Esophagus muscularis mucosa (tissue), 4 donors: ENCODE data around the gene IRS2. TPM values are rescaled to one million over a fixed set of nuclear protein-coding genes. Genes with fewer than 3 reads are reported as not detected.

Experiments
- DNase-seq: peaks from one replicate; pipeline ENCODE4 v3.0.0-alpha.2; 2017; ENCODE audit errors: extremely low spot score
- H3K27ac ChIP-seq, 4 donors: fragments of 200-600 bp; sonication (generic); replicated peaks in 1 of 4; 1 replicate in 3 of 4; 2 replicates in 1 of 4; pipeline ENCODE4 v1.5.1; 2016 to 2019; ENCODE audit warnings: mild to moderate bottlenecking in 1 of 4
- H3K27me3 ChIP-seq, 4 donors: fragments of 200-600 bp; sonication (generic); one replicate each; pipeline versions ENCODE4 v1.5.1 to v1.6.0; 2016 to 2019
- H3K36me3 ChIP-seq, 4 donors: fragments of 200-600 bp; sonication (generic); one replicate each; pipeline ENCODE4 v1.5.1; 2016 to 2019
- H3K4me1 ChIP-seq, 4 donors: fragments of 200-600 bp; sonication (generic); one replicate each; pipeline ENCODE4 v1.5.1; 2016 to 2019
- H3K4me3 ChIP-seq, 4 donors: fragments of 200-600 bp; sonication (generic); 1 replicate in 2 of 4; 2 replicates in 2 of 4; pipeline ENCODE4 v1.5.1; 2016 to 2019; ENCODE audit warnings: mild to moderate bottlenecking in 4 of 4, moderate library complexity in 1 of 4
- H3K9me3 ChIP-seq, 4 donors: fragments of 200-600 bp; sonication (generic); 1 replicate in 3 of 4; 2 replicates in 1 of 4; pipeline ENCODE4 v1.5.1; 2016 to 2019
- EP300 ChIP-seq: sonication (generic); formaldehyde crosslinking; IDR thresholded peaks from one replicate; pipeline ENCODE4 v1.6.1; 2017; ENCODE audit warnings: antibody characterized with exemption
- POLR2A ChIP-seq: fragments of 450-650 bp; IDR thresholded peaks from one replicate; pipeline ENCODE4 v1.6.1; 2017; ENCODE audit warnings: antibody characterized with exemption, moderate library complexity, mild to moderate bottlenecking, low read depth
- POLR2AphosphoS5 ChIP-seq, 2 donors: sonication (generic); formaldehyde crosslinking; IDR thresholded peaks; one replicate each; pipeline ENCODE4 v1.6.1; 2017; ENCODE audit warnings: antibody characterized with exemption in 2 of 2
- WGBS: methylation state at CpG from one replicate; pipeline ENCODE4 v1.1.5; 2018; 5-methylcytosine and 5-hydroxymethylcytosine counted together
- intact Hi-C: fragments of 100-400 bp; cut with DNase I; formaldehyde crosslinking; loops from one replicate; pipeline ENCODE4 v1.15.1; 2023
- total RNA-seq, 4 donors: library from RNA; depleted of rRNA; stranded (reverse); fragments of >200 nt; gene quantifications; one replicate each; pipeline versions ENCODE4 v1.1.0 to v1.2.1, GENCODE V29; 2016
- TF ChIP-seq, protein P1 (sequence below), 3 experiments: fragments of 200-600 bp in 2 of 3; fragments of 450-650 bp in 1 of 3; sonication (generic) in 2 of 3; IDR thresholded peaks; one replicate each; pipeline ENCODE4 v1.5.1; 2017 to 2019; ENCODE audit warnings: antibody characterized with exemption in 3 of 3, mild to moderate bottlenecking in 2 of 3, moderate library complexity in 1 of 3

Gene IRS2
- total RNA-seq, 4 donors from 2014 or later: 46.4 to 95.3 (median 63.7) TPM

DNA sequence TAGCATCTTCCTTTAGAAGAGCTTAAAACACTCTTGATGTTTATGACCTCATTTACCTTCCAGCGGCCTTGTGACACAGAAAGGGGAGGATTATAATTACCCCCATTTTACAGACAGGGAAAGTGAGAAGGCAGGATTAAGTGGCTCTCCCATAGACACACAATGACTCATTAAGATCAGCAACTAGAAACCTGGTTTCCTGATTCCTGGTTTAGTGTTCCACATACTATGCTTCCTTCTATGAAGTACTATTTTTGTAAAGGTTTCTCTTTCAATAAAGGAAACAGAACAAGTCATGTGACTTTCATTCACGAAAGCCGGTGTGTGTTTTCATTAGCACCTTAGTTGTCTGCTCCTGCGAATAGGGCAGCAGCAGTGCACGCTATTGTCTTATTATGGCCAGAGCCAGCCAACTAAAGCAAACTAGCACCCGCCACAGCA, 8.3 kb downstream of the IRS2 start:
- Histone ChIP-seq H3K27me3 (no peaks in the 10 kb centered on the region), H3K9me3 (no peaks in the 10 kb centered on the region), H3K4me3 (peak overlapping the region; percentile 83 to 98 (median 96)), H3K4me1 (peaks cover 16 to 94% (median 84%) of the 10 kb centered on the region in 4 donors), H3K27ac (peak overlapping the region; percentile 36 to 98 (median 76)), H3K36me3 (peaks cover 8 to 48% (median 25%) of the 10 kb centered on the region in 4 donors)
- DNase-seq: peak; percentile 64
- TF ChIP-seq POLR2AphosphoS5 (IDR thresholded peaks at IDR 0.05) (peak; percentile 42 to 44), POLR2A (no peak)
- 32% methylated on average over 6 of the region's 6 CpGs for WGBS
- intact Hi-C loops: no loop called here

DNA sequence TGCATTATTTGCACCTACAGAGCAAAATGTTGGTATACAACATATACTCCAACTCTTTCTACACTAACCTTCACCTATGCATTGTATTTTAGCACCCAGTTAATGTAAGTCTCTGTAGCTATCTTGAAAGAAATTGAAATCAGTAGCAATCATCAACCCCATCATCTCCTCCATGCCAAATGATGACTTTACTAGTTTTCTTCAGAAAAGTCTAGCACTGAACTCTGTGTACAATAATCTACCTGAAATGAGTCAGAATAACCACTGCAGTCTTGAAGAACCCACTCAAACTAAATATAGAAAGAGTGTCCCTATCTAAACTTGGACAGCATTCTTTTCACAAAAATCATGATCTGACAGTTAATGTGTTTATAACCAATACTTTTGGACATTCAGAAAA, 9.8 kb downstream of the IRS2 start:
- H3K4me1 ChIP-seq: peaks cover 7 to 86% (median 79%) of the 10 kb centered on the region in 4 donors
- H3K36me3 ChIP-seq: peaks cover 0 to 42% (median 18%) of the 10 kb centered on the region in 4 donors
- TF ChIP-seq POLR2AphosphoS5 (IDR thresholded peaks at IDR 0.05) (no peak), POLR2A (no peak), EP300 (no peak)
- TF ChIP-seq, protein P1, sequence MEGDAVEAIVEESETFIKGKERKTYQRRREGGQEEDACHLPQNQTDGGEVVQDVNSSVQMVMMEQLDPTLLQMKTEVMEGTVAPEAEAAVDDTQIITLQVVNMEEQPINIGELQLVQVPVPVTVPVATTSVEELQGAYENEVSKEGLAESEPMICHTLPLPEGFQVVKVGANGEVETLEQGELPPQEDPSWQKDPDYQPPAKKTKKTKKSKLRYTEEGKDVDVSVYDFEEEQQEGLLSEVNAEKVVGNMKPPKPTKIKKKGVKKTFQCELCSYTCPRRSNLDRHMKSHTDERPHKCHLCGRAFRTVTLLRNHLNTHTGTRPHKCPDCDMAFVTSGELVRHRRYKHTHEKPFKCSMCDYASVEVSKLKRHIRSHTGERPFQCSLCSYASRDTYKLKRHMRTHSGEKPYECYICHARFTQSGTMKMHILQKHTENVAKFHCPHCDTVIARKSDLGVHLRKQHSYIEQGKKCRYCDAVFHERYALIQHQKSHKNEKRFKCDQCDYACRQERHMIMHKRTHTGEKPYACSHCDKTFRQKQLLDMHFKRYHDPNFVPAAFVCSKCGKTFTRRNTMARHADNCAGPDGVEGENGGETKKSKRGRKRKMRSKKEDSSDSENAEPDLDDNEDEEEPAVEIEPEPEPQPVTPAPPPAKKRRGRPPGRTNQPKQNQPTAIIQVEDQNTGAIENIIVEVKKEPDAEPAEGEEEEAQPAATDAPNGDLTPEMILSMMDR (IDR thresholded peaks at IDR 0.05): no peak
- no peak for DNase-seq
- H3K4me3 ChIP-seq: peak overlapping the region in 3 of 4 donors; percentile 83 to 97 (median 96)
- no peaks in the 10 kb centered on the region for H3K27me3 ChIP-seq
- no peaks in the 10 kb centered on the region for H3K9me3 ChIP-seq
- H3K27ac ChIP-seq: peak overlapping the region in 1 of 4 donors; percentile 98
- intact Hi-C loops: no loop called here

DNA sequence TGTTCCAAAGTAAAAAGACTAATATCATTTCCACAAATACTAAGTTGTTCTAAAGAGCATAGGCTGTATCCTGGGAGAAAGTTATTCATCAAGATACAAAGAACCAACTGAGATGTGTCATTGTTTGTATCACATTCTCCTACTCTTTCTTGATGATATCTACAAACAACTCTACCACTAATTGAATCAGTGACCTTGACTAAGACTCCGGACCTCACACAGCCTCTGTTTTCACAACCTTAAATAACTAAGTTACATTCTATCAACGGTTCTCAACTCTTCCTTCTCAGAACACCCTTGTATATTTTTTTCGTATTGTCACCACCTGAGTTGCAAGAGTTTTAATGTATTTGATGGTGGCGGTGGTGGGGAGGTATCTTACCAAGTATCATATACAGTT, 12.6 kb downstream of the IRS2 start:
- TF ChIP-seq EP300 (no peak), POLR2A (no peak), POLR2AphosphoS5 (IDR thresholded peaks at IDR 0.05) (no peak)
- TF ChIP-seq, protein P1 (IDR thresholded peaks at IDR 0.05): no peak
- peaks cover 7 to 28% (median 16%) of the 10 kb centered on the region in 4 donors for H3K36me3 ChIP-seq
- no peaks in the 10 kb centered on the region for H3K27me3 ChIP-seq
- H3K27ac ChIP-seq: no peak overlapping the region
- intact Hi-C loops: no loop called here
- no peak overlapping the region for H3K4me3 ChIP-seq
- no peak for DNase-seq
- 91% methylated on average over 4 of the region's 4 CpGs for WGBS
- H3K4me1 ChIP-seq: peaks cover 3 to 83% (median 75%) of the 10 kb centered on the region in 4 donors
- H3K9me3 ChIP-seq: no peaks in the 10 kb centered on the region

DNA sequence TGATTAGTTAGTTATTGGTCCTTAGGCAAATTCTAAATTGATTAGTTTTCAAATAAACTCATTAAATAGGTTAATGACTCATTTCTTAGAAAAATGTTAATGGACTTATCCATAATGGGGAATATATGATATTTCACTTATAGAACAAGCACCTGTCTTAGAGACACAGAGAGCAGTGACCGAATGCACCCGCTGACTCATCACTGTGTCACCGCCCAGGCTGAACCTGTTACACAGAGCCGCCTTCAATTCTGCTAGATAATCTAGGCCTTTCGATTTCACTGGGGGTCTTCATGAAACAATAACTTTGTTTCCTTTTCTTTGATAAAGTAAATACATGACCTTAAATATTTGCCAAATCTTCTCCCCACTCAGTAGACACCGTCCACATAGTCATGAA, 13.1 kb downstream of the IRS2 start:
- 92% methylated on average over 6 of the region's 6 CpGs for WGBS
- H3K27me3 ChIP-seq: no peaks in the 10 kb centered on the region
- H3K4me3 ChIP-seq: no peak overlapping the region
- intact Hi-C loops: no loop called here
- H3K27ac ChIP-seq: no peak overlapping the region
- no peaks in the 10 kb centered on the region for H3K9me3 ChIP-seq
- H3K36me3 ChIP-seq: peaks cover 7 to 33% (median 16%) of the 10 kb centered on the region in 4 donors
- DNase-seq: peak; percentile 34
- TF ChIP-seq POLR2AphosphoS5 (IDR thresholded peaks at IDR 0.05) (no peak), POLR2A (no peak), EP300 (no peak)
- TF ChIP-seq, protein P1 (IDR thresholded peaks at IDR 0.05): no peak
- peaks cover 6 to 83% (median 75%) of the 10 kb centered on the region in 4 donors for H3K4me1 ChIP-seq

DNA sequence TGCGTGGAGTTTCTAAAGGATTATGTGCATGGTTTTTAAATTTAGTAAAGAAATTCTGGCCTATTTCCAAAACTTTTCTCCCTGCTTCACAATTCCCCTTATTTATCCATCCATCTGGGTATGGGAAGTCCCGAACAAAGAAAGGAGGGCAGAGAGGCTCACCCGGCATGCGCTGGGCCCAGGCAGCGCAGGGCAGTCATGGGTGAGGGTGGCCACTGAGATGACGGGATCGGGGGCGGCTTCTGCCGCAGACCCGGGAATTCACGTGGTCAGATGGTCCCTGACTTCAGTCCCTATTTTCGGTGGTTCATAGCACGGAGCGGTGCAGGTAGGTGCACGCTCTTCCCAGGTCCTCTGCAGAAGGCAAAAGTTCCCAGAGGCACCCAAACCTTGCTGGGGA, 14.5 kb downstream of the IRS2 start:
- 88% methylated on average over 15 of the region's 15 CpGs for WGBS
- TF ChIP-seq, protein P1 (IDR thresholded peaks at IDR 0.05): no peak
- TF ChIP-seq EP300 (no peak), POLR2AphosphoS5 (IDR thresholded peaks at IDR 0.05) (peak in 1 of 2 donors; percentile 50), POLR2A (no peak)
- no peaks in the 10 kb centered on the region for H3K9me3 ChIP-seq
- intact Hi-C loops: no loop called here
- no peak overlapping the region for H3K27ac ChIP-seq
- H3K27me3 ChIP-seq: no peaks in the 10 kb centered on the region
- H3K4me3 ChIP-seq: no peak overlapping the region
- peaks cover 14 to 83% (median 74%) of the 10 kb centered on the region in 4 donors for H3K4me1 ChIP-seq
- H3K36me3 ChIP-seq: peaks cover 7 to 40% (median 16%) of the 10 kb centered on the region in 4 donors
- peak; percentile 31 for DNase-seq
